GM18907 (cell line): ENCODE data around the gene TMEM266.

ENCODE experiments used
- ATAC-seq: cut with Tn5 transposase; IDR thresholded peaks from one replicate; pipeline ENCODE4 v1.9.1; 2021; ENCODE audit warnings: mild to moderate bottlenecking, moderate library complexity; ENCODE audit not compliant: unreplicated experiment

The TMEM266 gene

DNA sequence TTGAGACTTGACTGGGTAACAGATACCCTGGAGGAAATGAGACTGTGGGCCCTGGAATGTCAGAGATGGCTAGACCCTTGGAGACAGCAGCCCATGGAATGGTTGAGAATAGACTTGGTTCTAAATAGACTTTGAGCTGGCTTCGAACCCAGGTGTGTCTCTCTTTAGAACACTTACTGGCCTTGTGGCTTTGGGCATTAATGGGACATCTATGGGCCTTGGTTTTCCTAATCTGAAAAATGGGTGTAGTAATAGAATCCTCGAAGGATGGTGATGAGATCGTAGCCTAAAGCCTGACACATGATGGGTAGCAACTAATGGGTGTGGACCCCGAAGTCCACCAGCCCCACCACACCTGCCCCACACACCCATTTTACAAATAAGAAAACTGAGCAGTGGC lies 119.2 kb downstream of the TMEM266 start:
- ATAC-seq = no peak

DNA sequence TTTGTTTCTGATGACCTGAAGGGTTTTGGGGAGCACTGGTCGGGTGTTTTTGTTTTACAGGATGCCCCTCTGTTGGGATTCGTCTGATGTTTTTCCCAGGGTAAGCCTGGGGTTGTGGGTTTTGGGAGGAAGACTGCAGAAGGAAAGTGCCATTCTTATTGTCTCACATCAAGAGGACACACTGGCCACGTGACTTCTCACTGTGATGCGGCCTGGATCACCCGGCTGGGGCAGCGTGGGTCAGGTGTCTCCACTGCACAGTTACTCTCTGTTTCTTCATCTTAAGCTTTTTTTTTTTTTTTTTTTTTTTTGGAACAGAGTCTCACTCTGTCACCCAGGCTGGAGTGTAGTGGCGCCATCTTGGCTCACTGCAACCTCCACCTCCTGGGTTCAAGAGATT lies 120.5 kb downstream of the TMEM266 start:
- ATAC-seq = no peak

DNA sequence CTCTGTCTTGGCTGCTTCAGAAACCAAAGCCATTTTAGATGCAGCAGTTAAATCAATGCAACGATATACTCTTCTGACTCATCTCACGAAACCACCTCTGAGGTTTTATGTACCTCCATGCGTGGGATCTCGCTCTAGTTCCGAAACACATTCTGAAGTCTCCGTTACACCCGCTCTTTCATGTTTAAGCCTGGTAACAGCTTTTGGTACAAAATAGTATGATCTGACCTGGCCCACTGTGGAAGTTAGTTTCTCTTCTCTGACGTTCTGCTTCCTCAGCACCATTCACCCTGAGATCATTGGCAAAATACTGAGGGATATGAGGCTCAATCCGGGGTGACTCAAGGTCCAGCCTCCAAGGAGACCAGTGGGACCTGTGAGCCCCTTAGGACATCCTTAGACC lies 121.9 kb downstream of the TMEM266 start:
- no peak for ATAC-seq

DNA sequence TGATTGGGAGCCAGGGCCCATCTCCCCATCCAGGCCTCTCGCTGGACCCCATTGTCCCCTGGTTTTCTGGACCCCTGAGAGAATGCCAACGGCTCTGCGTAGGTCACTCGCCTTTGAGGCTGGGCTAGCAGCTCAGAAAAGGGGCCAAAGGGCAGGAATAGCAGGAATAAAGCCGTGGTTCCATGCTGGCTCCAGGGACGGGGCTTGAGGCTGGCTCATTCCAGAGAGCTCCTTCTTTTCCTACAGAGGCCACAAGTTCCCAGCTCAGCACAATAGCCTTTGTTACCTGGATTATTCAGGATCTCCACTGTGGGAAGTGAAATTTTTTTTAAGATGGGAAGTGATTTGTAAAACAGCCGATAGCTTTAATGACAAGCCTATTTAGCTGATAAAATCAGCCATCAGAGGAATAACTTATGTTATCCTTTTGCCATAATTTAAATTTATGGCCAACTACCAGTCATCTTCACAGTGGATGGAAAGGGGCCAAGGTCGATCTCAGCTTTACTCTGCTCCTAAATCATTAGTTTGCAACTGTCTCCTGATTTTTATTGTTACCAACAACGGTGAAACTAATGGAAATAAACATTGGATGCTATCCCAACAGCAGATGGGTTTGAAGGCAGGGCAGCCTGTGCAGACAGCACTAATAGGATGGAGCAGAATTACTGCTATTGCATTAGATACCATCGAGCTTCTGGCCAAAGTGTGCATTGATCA lies 124.3 kb downstream of the TMEM266 start:
- no peak for ATAC-seq

DNA sequence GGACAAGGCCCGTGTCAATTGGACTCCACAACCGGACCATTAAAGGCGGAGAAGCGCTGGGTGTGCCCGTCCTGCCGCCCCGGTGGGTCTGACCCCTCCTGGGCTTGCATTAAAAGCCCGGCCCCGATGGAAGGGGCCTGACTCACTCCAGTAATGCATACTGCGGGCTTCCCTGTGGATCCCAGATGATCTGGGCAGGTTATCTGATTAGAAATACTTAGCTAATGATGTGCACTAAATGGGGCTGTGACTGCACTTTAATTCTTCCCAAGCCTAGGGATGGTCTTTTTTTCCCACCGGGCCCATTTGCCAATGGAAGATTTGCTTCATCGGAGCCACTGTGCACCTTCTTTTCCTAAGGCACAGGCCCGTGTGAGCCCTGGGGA lies 124.9 kb downstream of the TMEM266 start:
- ATAC-seq = no peak

DNA sequence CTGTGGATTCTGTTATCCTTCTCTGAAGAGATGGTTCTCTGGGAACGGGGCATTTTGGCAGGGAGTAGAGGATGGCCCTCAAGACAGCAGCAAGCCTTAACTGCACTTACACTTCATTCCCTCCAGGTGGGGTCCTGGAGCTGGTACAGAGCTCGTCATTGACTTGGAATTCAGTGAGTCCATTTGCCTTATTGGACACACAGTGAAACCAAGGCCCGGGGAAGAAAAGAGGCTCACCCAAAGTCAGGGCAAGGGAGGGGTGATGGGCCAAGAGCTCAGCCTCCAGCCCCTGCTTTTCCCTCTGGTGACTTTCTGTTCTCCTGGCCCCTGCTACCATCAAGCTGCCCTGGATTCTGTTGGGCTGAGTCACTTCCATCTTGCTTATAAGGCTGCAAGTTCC lies 125.9 kb downstream of the TMEM266 start:
- no peak for ATAC-seq

DNA sequence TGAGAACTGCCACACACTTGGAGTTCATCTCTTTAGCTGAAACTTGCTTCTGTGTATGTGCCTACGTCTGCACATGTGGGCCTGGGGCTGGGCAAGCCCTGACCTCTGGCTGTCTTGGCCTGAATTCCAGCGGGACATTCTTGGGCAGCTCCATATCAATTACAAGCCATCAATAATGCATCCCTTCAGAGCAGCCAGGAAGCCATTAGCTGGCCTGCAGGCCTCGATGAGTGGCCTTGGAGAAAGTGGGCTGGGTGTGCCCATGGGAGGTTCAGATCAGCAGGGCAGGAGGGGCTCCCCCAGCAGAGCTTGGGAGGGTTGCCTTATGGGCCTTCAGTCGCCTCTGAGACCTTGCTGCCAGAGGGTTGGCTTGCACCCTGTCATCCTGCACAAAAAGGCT lies 127.4 kb downstream of the TMEM266 start:
- no peak for ATAC-seq

DNA sequence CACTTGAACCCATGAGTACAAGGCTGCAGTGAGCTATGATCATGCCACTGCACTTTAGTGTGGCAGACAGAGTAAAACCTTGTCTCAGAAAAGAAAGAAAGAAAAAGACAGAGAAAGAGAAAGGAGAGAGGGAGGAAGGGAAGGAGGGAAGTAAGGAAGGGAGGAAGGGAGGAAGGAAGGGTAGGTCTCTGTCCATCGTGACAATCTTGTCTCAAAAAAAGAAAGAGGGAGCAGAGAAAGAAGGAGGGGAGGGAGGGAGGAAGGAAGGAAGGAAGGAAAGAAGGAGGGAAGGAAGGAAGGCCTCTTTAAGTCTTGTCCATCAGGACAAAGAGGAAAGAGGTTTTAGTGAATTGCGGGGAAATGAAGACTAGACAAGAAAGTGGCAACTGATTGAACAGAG lies 129.3 kb downstream of the TMEM266 start:
- ATAC-seq = no peak

DNA sequence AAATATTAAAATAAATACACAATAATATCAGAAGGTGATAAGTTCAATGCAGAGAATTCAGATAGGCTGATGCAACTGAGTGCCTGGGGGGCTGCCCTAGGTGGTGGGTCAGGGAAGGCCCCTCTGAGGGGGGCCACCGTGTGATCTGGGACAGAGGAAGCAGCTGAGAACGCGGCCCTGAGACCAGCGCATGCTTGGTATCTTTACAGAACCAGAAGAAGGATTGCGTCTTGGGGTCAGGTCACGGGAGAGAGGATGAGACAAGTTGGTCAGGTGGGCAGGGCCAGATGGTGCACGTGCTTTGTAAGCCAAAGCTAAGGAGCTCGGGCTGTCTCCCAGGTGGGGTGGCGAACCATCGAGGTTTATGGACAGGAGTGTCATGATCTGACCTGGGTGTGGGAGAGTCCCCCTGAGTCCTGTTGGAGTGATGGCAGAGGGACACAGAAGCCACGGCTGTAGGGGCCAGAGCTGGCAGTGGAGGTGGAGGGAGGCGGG lies 130.3 kb downstream of the TMEM266 start:
- no peak for ATAC-seq

DNA sequence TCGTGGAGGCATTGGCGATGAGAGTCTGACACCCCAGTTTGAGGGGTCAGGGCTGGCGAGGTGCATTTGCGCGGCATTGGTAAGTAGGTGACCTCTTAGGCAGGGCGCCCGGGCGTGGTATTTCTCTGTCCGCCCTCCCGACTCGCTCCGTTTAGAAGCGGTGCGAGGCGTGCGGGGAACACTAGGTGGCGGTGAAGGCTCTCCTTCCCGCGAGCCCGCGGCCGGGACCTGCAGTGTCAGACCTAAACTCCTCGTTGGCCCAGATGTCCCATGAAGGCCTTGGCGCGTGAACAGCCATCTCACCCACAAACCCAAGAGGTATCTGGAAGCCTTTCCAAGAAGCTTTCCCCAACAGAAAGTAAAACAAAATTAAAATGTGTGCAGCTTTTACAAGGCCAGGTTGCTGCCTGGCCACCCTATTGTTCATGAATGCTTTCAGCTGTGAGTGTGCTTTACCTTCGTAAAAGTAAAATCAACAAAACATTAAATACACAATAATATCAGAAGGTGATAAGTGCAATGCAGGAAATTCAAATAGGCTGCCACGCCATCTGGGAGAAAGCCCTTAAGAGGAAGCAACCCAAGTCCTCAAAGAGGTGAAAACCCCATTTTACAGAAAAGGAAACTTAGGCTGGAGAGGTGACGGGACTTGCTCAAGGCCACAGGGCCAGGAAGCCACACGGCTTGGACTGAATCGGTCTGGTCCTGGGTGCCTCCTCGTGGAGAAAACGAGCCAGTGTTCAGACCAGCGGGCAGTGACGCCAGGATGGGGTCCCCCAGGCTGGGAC lies 131.2 kb downstream of the TMEM266 start:
- peak; percentile 79 for ATAC-seq

DNA sequence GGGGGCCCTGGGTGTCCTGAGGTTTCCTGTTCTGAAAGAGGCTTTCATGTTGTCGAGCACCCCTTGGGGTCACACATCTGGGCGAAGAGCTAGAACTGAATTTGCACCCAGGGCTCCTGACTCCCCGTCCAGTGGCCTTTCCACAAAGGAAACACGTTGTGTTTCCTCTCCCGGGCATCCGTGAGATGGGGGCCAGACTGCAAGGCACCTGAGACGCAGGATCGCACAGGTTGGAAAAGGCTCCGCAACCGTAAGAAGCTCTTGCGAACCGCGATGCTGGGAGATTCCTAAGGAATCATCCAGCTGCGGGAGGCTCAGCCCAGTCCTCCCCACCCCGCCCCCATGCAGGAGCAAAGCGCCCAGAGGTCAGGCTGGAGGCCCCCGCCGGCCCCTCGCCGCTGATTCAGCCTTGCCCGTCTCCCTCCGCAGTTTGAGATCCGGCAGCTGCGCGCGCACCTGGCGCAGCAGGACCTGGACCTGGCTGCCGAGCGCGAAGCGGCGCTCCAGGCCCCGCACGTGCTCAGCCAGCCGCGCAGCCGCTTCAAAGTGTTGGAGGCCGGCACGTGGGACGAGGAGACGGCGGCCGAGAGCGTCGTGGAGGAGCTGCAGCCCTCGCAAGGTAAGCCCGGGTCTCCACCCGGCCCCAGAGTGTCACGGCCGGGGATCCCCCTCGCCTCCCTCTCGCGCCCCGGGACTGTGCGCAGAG lies 131.9 kb downstream of the TMEM266 start:
- ATAC-seq = no peak

DNA sequence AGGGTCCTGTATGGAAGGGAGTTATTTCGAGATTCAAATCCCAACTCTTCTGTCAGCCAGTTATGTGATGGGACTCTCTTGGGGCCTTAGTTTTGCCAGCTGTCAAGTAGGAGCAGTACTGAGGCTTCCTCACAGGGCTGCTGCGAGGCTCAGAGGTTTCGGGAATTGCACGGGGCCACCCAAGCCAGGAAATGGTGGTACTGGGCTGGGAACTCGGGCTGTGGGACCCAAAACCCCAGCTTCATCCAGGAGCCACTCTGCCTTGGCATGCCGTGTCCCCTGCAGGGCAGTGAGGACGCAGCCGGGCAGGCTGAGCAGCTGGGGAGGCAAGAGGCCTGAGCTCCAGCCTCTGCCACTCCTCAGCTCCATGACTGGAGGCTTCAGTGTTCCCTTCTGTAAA lies 132.9 kb downstream of the TMEM266 start:
- no peak for ATAC-seq

DNA sequence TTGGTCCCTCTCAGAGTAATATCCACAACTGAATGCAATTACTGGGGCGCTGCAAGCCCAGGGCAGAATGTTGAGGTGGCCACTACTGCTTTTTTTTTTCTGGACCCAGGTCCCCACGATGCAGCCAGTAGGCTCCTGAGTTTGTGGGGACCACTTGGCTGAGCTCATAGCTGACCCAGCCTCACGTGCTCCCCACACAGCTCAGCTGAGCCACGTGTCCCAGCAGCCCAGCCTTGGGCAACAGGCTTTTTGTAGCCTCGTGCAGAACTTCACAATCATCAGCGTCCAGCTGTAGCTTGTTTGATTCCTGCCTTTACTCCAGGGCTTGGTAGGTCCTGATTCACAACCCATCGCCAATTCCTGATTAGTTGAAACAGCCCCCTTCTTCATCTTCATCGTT lies 134.1 kb downstream of the TMEM266 start:
- ATAC-seq = no peak

DNA sequence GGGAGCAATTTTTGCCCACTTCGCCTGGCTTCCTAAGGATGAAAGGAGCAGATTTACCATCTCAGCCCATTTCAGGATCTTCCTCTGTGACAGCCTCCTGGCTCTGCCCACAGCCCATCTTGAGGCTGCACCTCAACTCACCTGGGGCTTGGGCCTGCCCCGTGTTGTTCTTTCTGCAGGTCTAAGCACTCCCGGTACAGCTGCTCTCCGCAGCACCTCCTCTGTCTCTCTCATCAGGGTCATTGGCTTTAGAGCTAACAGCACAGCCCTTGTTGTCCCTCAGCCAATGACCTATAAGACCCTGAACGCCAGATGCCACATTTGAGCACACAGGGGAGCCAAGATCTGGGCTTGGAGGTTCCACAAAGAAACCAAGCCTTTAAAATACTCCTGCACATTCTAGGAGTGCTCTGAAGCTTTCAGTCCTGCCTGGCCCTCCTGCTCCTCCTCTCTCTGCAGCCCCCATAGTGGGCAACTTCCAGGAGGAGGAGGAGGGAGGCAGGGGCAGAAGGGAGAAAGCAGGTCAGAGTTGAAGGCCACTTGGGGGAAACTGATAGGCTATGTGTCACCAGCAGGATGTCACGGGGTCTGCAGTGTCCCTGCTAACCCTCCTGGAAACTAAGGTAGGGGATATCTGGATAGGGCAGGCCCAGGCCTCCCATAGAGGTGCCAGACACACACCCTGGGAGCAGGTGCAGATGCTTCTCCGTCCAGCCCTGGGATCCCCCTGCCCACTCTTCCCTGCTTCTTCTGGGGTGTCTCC lies 135.9 kb downstream of the TMEM266 start:
- ATAC-seq = no peak

DNA sequence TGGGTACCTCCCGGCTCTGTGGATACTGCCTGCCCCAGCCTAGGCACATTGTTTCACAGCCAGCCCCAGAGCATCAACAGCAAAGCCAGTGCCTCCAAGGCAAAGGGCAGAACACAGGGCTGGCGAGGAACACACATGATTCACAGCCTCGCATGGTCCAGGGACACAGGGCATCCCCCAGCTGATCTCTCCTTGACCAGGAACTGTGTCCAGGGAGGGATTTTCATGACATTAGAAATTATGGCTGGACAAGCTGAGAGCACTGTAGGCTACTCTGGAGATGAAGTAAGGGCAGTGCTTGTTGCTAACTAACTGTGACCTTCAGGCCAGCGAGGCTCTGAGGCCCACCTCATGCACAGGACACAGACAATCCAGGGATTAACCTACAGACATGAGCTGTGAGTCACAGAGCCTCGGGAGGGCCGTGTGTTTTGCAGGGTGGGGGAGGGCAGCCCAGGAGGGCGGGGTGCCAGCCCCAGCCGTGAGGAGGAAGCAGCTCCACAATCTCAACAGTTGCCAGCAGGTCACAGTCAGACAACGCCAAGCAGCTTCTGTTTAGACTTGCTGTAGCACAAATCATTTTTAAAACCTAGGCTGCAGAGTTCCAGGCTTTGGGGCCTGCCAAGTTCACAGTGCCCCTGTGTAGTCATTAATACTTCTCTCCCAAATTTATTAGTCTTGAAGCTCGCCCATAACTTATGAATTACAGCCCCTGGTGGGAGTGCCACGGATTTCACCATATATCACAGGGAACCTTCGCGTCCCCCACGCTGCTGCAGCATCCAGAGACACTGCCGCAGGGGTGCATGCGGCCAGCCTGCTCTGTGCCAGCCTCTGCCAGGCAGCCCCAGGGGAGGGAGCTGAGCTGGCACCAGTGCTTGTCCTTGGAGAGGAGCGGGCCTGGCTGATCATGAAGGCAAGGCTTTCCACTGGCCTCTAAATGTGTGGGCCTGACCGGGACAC lies 136.8 kb downstream of the TMEM266 start:
- no peak for ATAC-seq

DNA sequence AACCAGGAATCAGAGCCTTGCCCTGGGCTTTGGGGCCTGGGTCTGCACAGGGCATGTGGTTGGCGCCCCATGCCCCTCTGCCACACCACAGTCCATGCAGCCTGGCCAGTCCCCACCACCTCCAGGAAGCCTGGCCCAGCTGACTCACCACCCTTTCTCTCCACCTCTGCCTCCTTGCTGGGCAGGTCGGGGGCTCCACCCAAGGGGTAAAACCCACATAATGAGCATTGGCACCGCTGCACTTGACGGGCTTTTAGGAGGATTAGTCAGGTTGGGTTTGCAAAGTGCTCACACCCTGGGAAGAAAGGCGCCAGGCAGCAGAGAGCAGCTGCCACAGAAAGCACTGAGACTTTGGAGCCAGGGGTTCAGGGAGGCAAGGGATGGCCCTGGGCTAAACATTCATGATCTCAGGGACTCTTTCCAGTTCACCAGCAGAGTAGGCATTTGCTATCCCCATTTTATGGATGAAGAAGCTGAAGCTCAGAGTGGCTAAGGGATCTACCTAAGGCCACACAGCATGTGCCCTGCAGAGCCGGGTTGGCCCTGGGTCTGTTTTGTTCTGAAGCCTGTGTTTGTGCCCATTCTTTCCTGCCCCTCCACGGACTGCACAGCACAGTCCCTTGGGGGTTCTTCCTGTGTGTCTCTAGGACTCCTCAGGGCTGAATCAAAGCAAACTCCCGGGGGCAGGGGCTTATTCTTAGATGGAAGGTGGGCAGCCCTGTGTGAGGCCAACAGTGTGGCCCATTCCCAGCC lies 138.1 kb downstream of the TMEM266 start:
- ATAC-seq = no peak

DNA sequence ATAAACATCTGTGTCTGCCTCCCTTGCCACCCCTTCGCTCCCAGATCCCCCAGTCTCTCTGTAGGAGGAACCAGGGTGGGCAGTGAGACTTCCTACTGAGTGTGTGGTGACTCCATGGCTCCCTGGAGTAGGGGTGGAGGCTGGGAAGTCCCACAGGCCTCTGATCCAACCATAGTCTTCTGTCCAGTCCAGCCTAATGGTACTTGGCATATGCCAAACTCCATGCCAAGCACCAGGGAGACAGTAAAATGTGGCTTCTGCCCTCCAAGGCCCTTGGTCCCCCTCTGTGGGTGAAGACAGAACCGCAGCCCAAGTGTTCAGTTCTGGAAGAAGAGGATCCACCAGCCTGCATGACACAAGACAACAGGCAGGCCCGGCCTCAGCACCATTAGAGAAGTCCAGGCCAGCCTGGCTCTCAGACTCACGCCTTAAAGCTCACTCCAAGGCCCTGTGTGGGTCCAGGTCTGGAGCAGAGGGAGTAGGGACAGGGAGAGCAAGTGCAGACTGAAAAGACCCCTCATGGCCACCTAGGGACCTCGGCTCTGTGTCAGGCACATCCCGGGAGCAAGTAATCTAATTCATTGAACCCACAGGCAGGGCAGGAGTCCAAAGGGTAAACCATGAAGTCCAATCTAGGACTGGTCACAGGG lies 138.8 kb downstream of the TMEM266 start:
- ATAC-seq = no peak
